HG03378 (cell line): ENCODE data around the gene EXOC6.

Experiments
- ATAC-seq: cut with Tn5 transposase; IDR thresholded peaks from one replicate; pipeline ENCODE4 v1.9.1; 2021; ENCODE audit warnings: mild to moderate bottlenecking, moderate library complexity; ENCODE audit not compliant: unreplicated experiment

Gene EXOC6

DNA sequence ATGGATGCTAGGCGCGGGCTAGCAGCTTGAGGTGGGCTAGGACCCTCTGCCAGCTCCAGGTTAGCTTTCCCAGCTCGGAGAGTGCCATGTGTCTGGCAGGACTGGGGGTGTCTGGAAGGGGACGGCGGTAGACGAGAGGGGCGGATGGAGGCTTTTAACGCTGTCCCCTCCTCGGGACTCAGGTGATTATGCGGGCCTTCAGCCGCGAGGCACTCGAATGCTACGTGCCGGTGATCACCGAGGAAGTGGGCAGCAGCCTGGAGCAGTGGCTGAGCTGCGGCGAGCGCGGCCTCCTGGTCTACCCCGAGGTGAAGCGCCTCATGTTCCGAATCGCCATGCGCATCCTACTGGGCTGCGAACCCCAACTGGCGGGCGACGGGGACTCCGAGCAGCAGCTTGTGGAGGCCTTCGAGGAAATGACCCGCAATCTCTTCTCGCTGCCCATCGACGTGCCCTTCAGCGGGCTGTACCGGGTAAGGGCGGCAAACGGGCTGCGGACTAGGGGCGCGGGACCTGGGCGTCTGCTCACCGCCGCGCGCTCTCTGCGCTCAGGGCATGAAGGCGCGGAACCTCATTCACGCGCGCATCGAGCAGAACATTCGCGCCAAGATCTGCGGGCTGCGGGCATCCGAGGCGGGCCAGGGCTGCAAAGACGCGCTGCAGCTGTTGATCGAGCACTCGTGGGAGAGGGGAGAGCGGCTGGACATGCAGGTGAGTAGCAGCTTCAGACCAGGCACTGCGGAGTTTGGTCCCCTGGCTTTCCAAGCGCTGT lies 226.5 kb downstream of the EXOC6 start:
- ATAC-seq, result no peak

- ATAC-seq, result no peak
Measured at GRCh38 chr10:93075369-93076221, 227.3 kb downstream of the EXOC6 start.

DNA sequence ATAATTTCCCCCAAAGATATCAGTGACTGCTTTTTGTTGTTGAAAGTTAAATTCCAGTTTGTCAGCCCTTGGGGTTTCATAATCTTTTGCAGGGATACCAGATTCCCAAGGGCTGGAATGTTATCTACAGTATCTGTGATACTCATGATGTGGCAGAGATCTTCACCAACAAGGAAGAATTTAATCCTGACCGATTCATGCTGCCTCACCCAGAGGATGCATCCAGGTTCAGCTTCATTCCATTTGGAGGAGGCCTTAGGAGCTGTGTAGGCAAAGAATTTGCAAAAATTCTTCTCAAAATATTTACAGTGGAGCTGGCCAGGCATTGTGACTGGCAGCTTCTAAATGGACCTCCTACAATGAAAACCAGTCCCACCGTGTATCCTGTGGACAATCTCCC lies 228.6 kb downstream of the EXOC6 start:
- ATAC-seq, result no peak

DNA sequence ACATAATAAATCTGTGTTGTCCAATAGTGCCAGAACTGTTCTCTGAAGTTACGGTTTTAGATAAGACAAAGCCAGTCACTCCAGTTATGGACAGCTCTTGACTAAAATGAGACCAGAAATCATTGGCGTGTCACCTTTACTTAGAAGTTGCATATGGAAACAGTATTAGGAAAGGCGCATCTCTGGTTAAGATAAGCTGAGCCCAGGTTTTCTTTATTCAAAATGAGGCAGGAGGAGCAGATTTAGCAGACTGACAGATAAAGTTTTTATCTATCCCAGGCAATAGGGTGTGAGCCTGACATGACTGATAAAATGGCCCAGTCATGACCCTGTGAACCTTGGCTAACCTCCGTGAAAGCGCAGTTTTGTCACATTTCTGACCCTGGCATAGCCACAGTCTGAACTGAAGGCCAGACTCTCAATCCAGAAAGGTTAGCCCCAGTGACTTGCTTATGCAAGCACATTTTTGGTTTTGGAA lies 229.6 kb downstream of the EXOC6 start:
- no peak for ATAC-seq

GRCh38 chr10:93079663-93080349 lies 231.5 kb downstream of the EXOC6 start:
- ATAC-seq, result no peak

GRCh38 chr10:93080350-93081046 lies 232.2 kb downstream of the EXOC6 start:
- no peak for ATAC-seq

DNA sequence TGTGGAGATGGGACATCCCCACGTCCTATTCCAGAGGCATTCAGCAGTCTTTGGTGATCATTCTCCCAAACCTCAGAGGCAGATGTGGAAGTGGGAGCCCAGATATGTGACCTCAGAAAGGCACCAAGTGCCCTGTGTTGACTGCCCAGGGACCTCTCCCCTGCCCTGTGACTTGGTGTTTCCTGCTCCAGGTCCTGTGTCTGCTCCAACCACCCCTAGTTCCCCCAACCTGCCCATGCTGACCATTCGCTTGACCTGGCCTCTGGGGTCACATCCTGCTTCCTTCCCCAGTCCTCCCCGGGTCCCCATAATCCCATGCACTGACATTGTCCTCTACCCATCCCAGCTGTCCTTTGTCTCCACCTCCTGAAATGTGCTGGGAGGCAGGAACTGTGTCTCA lies 233.0 kb downstream of the EXOC6 start:
- ATAC-seq, result no peak

DNA sequence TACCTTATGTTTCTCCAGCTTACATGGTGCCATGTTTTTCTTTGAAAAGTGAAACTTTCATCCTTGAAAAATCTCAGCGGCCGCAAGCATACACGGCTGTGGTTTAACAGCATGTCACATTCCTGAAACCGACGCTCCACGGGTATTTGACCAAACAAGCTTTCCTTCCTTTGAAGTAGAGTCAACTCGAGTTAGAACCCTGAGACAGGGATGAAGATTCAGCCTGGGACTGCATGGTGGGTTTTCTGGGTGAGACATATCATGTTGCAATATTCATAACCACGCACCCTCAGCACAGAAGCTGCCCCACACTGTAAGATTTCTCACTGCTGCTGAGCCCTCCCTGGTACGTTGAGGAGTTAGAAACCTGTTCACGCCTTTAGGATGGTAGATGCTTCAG lies 233.5 kb downstream of the EXOC6 start:
- ATAC-seq, result no peak

DNA sequence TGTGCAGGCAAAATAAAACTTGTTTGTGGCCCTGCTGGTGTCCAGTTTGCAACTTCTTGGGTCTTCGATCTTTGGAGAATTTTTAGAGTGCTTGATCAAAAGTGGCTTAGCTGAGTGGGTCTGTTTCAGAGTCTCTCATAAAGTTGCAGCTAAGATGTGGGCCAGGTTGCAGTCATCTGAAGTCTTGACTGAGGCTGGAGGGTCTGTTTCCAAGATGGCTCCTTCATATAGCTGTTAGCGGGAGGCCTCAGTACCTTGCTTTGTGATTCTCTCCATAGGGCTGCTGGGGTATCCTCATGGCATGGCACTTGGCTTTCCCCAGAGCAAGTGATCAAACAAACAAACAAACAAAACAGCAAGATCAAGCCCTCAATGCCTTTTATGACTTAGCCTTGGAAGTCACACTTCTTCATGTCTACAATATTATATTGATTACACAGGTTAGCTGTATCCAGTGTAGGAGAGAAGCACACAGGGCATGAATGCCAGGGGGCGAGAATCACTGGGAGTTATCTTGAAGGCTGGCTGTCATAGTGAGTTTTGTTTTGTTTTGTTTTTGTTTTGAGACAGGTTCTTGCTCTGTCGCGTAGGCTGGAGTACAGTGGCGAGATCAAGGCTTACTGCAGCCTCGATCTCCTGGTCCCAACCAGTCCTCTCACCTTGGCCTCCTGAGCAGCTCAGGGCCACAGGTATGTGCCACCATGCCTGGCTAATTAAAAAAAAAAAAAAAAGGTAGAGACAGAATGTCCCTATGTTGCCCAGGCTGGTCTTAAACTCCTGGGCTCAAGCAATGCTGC lies 235.6 kb downstream of the EXOC6 start:
- ATAC-seq, result no peak

DNA sequence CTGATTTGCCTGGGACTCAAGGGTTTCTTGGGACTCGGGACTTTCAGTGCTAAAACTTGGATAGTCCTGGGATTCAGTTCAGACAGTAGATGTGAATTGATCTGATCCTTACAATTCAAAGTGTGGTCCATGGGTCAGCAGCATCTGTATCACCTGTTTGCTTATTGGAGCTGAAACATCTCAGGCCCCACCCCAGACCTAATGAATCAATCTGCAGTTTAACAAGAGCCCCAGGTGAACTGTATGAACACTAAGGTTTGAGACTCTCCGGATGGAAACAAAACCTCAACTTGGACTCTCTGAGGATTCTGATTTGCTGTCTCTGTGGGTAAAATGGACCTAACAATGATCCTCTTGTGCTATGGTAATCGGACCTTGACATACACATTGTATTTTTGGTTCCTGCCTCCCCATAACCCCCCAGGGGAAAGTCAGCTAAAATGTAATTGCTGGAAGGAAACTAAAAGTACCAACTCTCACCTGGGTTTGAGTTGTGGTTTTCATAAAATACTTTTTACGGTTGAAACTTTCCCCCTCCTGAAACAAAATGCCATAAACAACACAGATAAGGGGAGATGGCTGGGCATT lies 237.0 kb downstream of the EXOC6 start:
- ATAC-seq, result no peak

- no peak for ATAC-seq
Measured at GRCh38 chr10:93086289-93086688, 238.0 kb downstream of the EXOC6 start.

- no peak for ATAC-seq
Measured at GRCh38 chr10:93087846-93088245, 239.5 kb downstream of the EXOC6 start.

- ATAC-seq, result no peak
Measured at GRCh38 chr10:93088466-93088865, 240.1 kb downstream of the EXOC6 start.

- ATAC-seq, result no peak
Measured at GRCh38 chr10:93090619-93091018, 242.3 kb downstream of the EXOC6 start.

DNA sequence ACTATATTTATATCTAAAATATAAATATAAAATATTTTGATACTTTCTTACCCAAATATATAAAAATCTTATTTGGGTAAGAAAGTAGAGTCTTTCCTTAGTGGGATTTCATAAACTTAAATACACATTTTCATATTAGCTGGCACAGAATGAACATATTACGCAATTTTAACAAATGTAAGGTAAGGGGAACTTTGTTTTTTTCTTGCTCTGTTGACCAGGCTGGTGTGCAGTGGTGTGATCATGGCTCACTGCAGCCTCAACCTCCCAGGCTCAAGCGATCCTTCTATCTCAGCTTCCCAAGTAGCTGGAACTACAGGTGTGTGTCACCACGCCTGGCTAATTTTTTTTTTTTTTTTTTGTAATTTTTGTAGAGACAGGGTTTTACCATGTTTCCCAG lies 243.6 kb downstream of the EXOC6 start:
- ATAC-seq, result no peak

DNA sequence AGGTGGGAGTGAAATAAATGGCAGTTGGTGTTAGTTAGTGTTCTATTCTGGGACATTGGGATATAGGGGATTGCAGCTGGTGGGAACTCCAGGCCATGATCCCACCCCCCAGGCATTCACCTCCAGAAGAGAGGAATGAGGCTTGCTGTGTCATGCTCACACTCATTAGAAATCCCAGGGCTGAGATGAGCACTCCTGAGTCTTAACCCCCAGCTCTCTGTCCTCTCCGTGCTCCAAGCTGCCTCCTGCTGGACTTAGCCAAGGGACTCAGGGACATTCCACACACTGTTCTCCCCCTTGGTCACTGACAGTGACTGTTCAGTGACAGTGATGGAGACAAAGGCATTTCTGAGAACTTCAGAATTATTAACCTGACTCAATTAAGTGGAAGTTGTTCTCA lies 246.9 kb downstream of the EXOC6 start:
- ATAC-seq, result no peak

DNA sequence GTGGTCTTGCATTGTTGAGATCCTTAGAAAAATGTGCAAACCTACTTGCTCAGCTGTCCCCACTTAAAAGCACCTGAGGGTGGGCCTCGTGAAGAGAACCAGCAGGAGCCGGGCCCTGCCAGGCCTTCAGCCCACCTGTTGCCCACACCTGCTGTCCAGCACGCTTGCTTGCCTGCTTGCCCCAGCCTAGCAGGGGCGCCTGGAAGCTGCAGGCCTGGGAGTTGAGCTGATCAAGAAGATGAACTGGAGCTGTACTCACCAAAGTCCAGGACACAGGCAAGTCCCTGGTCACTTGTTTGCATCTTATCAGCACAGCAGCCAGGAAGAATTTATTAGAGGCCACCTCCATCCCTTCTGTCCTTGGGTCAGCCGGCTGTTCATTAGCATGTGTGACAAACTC lies 248.6 kb downstream of the EXOC6 start:
- no peak for ATAC-seq

DNA sequence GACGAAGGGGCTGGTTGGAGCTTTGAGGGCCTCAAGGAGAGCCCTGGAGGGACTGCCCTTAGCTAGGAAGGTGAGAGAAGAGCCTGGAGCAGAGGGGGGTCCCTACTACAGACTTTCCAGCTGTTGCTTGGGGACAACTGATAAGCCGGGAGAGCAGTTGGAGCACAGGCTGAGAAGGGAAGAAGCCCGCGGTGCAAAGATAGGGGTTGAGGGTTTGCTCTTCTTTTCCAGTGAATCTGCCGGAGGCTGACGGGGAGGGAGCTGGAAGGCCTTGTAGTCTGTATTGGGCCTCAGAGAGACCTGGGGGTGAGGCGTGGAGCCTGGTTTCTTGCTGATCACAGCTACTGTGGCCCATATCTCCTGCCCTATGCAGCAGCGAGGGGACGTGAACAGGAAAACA lies 249.1 kb downstream of the EXOC6 start:
- ATAC-seq, result no peak

GRCh38 chr10:93098816-93099215 lies 250.5 kb downstream of the EXOC6 start:
- ATAC-seq, result no peak

DNA sequence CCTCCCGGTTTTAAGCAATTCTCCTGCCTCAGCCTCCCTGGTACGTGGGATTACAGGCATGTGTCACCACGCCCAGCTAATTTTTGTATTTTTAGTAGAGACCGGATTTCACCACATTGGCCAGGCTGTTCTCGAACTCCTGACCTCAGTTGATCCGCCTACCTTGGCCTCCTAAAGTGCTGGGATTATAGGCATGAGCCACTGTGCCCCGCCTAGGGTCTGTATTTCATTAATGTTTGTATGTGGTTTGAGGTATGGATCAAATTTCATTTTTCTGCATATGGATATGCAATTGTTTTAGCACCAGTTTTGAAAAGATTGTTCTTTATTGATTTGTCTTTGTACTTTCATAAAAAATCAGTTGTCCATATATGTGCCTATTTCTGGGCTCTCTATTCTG lies 251.3 kb downstream of the EXOC6 start:
- no peak for ATAC-seq
